D721Med (cell line): ENCODE measurements around the gene RBFOX1.
A peak's percentile ranks its signal among the peaks of the same experiment; 100 is the strongest.

Experiments used
- DNase-seq: peaks from one replicate; pipeline ENCODE4 v3.0.0; 2011; ENCODE audit warnings: low spot score; ENCODE audit not compliant: insufficient read length
- FAIRE-seq: peaks from 2 replicates; lab custom pipeline; 2011; peaks lifted over from hg19 to GRCh38; lab: Jason Lieb, UNC
- CTCF ChIP-seq: IDR thresholded peaks from 2 replicates; pipeline ENCODE4 v1.5.1; 2012; ENCODE audit warnings: mild to moderate bottlenecking, control low read depth; ENCODE audit not compliant: insufficient read depth; ENCODE audit errors: missing control alignments

The RBFOX1 gene

GRCh38 chr16:7303660-7304200 lies 28.9 kb upstream of the RBFOX1 start:
- no peak for DNase-seq

GRCh38 chr16:7304279-7304678 lies 28.4 kb upstream of the RBFOX1 start:
- FAIRE-seq (no peak), DNase-seq (no peak)
- no peak for TF ChIP-seq CTCF

More at GRCh38 chr16:7303660-7304200, 28.9 kb upstream of the RBFOX1 start:
- no peak for TF ChIP-seq CTCF
- no peak for FAIRE-seq

GRCh38 chr16:7304958-7305357 lies 27.7 kb upstream of the RBFOX1 start:
- DNase-seq: no peak
- FAIRE-seq: no peak
- TF ChIP-seq CTCF: no peak

GRCh38 chr16:7313170-7313569 lies 19.5 kb upstream of the RBFOX1 start:
- FAIRE-seq: no peak
- DNase-seq: no peak
- peak; percentile 46 for TF ChIP-seq CTCF

GRCh38 chr16:7314163-7314562 lies 18.5 kb upstream of the RBFOX1 start:
- TF ChIP-seq CTCF: no peak
- no peak for DNase-seq
- no peak for FAIRE-seq

GRCh38 chr16:7315813-7316212 lies 16.8 kb upstream of the RBFOX1 start:
- TF ChIP-seq CTCF: no peak
- DNase-seq (no peak), FAIRE-seq (no peak)

- no peak for DNase-seq
- no peak for TF ChIP-seq CTCF
- FAIRE-seq: no peak
Measured at GRCh38 chr16:7316281-7316888, 16.3 kb upstream of the RBFOX1 start.
